ENCODE data around the gene ZNF664. TPM values are rescaled to one million over a fixed set of nuclear protein-coding genes. Genes with fewer than 3 reads are reported as not detected.

ZNF664 gene
- total and polyA plus RNA-seq, 2 donors (not counting 1 experiment from before 2014, with no cell fraction given), result 14.3 to 47.1 TPM

GRCh38 chr12:123929946-123930583 lies 43.0 kb upstream of the ZNF664 start:
- no peak overlapping the region for H3K27ac ChIP-seq (ENCODE audit: low read length in 2 of 2)
- peaks cover 9% of the 10 kb centered on the region for H3K4me1 Mint-ChIP-seq
- peaks cover 0 to 9% (median 2%) of the 10 kb centered on the region in 4 experiments for H3K27me3 ChIP-seq (replicated peaks in 1 of 4; ENCODE audit: control extremely low read depth in 1 of 4, control insufficient read depth in 3 of 4, insufficient read depth in 4 of 4, low read length in 3 of 4)
- WGBS (ENCODE audit: insufficient coverage), result 60% methylated on average over 4 of the region's 9 CpGs
- DNase-seq, result no peak
- H2AFZ ChIP-seq (ENCODE audit: insufficient read depth, low read depth, low read length, poor library complexity, severe bottlenecking), result no peak overlapping the region
- peaks cover 9 to 15% of the 10 kb centered on the region in 2 donors for H3K4me1 ChIP-seq (ENCODE audit: control insufficient read depth in 2 of 2, insufficient read depth in 2 of 2, low read length in 2 of 2)
- no peak overlapping the region for H3K4me3 Mint-ChIP-seq
- no peak for TF ChIP-seq EZH2 (IDR thresholded peaks at IDR 0.05; ENCODE audit: borderline replicate concordance, insufficient read depth, low read depth, low read length, poor library complexity, severe bottlenecking)
- TF ChIP-seq CTCF (IDR thresholded peaks at IDR 0.05), result no peak
- H3K9ac ChIP-seq (ENCODE audit: low read length), result no peak overlapping the region
- H3K27me3 Mint-ChIP-seq, result peaks cover 15% of the 10 kb centered on the region
- no peaks in the 10 kb centered on the region for H4K20me1 ChIP-seq (ENCODE audit: control insufficient read depth, insufficient read depth, low read length, poor library complexity, severe bottlenecking)
- intact Hi-C loops (cut with micrococcal nuclease), result no loop called here
- H3K9me3 Mint-ChIP-seq (ENCODE audit: insufficient read depth), result no peaks in the 10 kb centered on the region
- ChIA-PET POLR2A (no interaction called here), CTCF (no interaction called here)
- no peak overlapping the region for H3K4me2 ChIP-seq (replicated peaks; ENCODE audit: low read depth, low read length, poor library complexity, severe bottlenecking)
- no peaks in the 10 kb centered on the region for H3K79me2 ChIP-seq (ENCODE audit: control insufficient read depth, insufficient read depth, low read length)
- no peaks in the 10 kb centered on the region for H3K36me3 ChIP-seq (replicated peaks in 1 of 2; ENCODE audit: control extremely low read depth in 1 of 2, control insufficient read depth in 1 of 2, extremely low read depth in 1 of 2, insufficient read depth in 2 of 2, low read length in 1 of 2)
- ATAC-seq (ENCODE audit: low read depth), result no peak
- H3K9me3 ChIP-seq (ENCODE audit: control extremely low read depth in 1 of 3, control insufficient read depth in 2 of 3, insufficient read depth in 1 of 3, low read length in 2 of 3), result peaks cover 0 to 4% (median 0%) of the 10 kb centered on the region in 3 donors
- no peak overlapping the region for H3K27ac Mint-ChIP-seq
- H3K4me3 ChIP-seq (ENCODE audit: control extremely low read depth in 1 of 5, extremely low read depth in 1 of 5, insufficient read depth in 1 of 5, low read depth in 2 of 5, low read length in 4 of 5), result no peak overlapping the region

GRCh38 chr12:123931686-123932321 lies 41.2 kb upstream of the ZNF664 start:
- POLR2A ChIA-PET, result no interaction called here
- H3K9ac ChIP-seq (ENCODE audit: low read length), result no peak overlapping the region
- H3K9me3 ChIP-seq (ENCODE audit: control extremely low read depth in 1 of 3, control insufficient read depth in 2 of 3, insufficient read depth in 1 of 3, low read length in 2 of 3), result peaks cover 0 to 4% (median 0%) of the 10 kb centered on the region in 3 donors
- peaks cover 9 to 15% of the 10 kb centered on the region in 2 donors for H3K4me1 ChIP-seq (ENCODE audit: control insufficient read depth in 2 of 2, insufficient read depth in 2 of 2, low read length in 2 of 2)
- H3K79me2 ChIP-seq (ENCODE audit: control insufficient read depth, insufficient read depth, low read length), result no peaks in the 10 kb centered on the region
- H3K27me3 Mint-ChIP-seq, result peaks cover 11% of the 10 kb centered on the region
- H3K9me3 Mint-ChIP-seq (ENCODE audit: insufficient read depth), result no peaks in the 10 kb centered on the region
- H3K27me3 ChIP-seq (replicated peaks in 1 of 4; ENCODE audit: control extremely low read depth in 1 of 4, control insufficient read depth in 3 of 4, insufficient read depth in 4 of 4, low read length in 3 of 4), result peaks cover 0 to 9% (median 2%) of the 10 kb centered on the region in 4 experiments
- intact Hi-C loops (cut with micrococcal nuclease), result no loop called here
- no peak for ATAC-seq (ENCODE audit: low read depth)
- WGBS (ENCODE audit: insufficient coverage), result 93% methylated on average over 9 of the region's 14 CpGs
- H2AFZ ChIP-seq (ENCODE audit: insufficient read depth, low read depth, low read length, poor library complexity, severe bottlenecking), result no peak overlapping the region
- H3K4me3 ChIP-seq (ENCODE audit: control extremely low read depth in 1 of 5, extremely low read depth in 1 of 5, insufficient read depth in 1 of 5, low read depth in 2 of 5, low read length in 4 of 5), result no peak overlapping the region
- no peak overlapping the region for H3K4me2 ChIP-seq (replicated peaks; ENCODE audit: low read depth, low read length, poor library complexity, severe bottlenecking)
- H3K27ac ChIP-seq (ENCODE audit: low read length in 2 of 2), result no peak overlapping the region
- TF ChIP-seq CTCF (IDR thresholded peaks at IDR 0.05), result no peak
- no peak for TF ChIP-seq EZH2 (IDR thresholded peaks at IDR 0.05; ENCODE audit: borderline replicate concordance, insufficient read depth, low read depth, low read length, poor library complexity, severe bottlenecking)
- peaks cover 12% of the 10 kb centered on the region for H3K4me1 Mint-ChIP-seq
- no peak overlapping the region for H3K4me3 Mint-ChIP-seq
- no peak overlapping the region for H3K27ac Mint-ChIP-seq
- CTCF ChIA-PET, result interaction anchor here (0.9 kb wide), 1 partner anchor 26 kb away, joined by 5 read pairs; no protein-coding TSS in a partner anchor
- H3K36me3 ChIP-seq (replicated peaks in 1 of 2; ENCODE audit: control extremely low read depth in 1 of 2, control insufficient read depth in 1 of 2, extremely low read depth in 1 of 2, insufficient read depth in 2 of 2, low read length in 1 of 2), result peaks cover 0 to 5% of the 10 kb centered on the region in 2 experiments
- no peaks in the 10 kb centered on the region for H4K20me1 ChIP-seq (ENCODE audit: control insufficient read depth, insufficient read depth, low read length, poor library complexity, severe bottlenecking)
- DNase-seq, result no peak
